ENCODE measurements around the gene PSME1.

GRCh38 chr14:24123424-24124417 lies 12.3 kb upstream of the PSME1 start:
- TF ChIP-seq CTCF (IDR thresholded peaks at IDR 0.05) (no peak), POLR2A (IDR thresholded peaks at IDR 0.05) (no peak)
